DOHH2 (cell line): ENCODE results near the gene MYH11.

ENCODE experiments used
- EZH2phosphoT487 ChIP-seq: fragments of 200-600 bp; sonication (generic); IDR thresholded peaks from 2 replicates; pipeline ENCODE4 v1.6.1; 2017; ENCODE audit warnings: borderline replicate concordance, mild to moderate bottlenecking, antibody characterized with exemption, low read length, moderate library complexity, mixed read lengths
- TF ChIP-seq, protein P1 (sequence below): fragments of 200-600 bp; sonication (generic); IDR thresholded peaks from one replicate; pipeline ENCODE4 v1.5.1; 2014; ENCODE audit warnings: antibody characterized with exemption, mild to moderate bottlenecking, low read depth, low read length; ENCODE audit not compliant: poor library complexity, severe bottlenecking

DNA sequence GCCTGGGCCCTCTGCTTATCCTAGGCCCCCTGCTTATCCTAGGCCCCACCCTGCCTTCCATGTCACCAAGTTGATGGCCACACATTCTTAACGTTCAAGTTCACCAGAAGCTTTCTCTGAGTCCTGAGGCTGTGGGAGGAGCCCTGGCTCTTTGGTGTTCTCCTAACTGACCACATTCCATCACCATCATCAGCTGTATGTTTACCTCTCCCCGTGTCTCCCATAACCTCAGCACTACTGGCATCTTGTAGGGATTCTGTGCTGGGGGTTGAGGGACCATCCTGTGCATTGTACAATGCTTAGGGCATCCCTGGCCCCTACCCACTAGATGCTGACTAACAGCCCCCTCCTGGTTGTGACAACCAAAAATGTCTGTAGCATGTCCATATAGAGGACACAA lies 107.5 kb downstream of the MYH11 start:
- TF ChIP-seq, protein P1, sequence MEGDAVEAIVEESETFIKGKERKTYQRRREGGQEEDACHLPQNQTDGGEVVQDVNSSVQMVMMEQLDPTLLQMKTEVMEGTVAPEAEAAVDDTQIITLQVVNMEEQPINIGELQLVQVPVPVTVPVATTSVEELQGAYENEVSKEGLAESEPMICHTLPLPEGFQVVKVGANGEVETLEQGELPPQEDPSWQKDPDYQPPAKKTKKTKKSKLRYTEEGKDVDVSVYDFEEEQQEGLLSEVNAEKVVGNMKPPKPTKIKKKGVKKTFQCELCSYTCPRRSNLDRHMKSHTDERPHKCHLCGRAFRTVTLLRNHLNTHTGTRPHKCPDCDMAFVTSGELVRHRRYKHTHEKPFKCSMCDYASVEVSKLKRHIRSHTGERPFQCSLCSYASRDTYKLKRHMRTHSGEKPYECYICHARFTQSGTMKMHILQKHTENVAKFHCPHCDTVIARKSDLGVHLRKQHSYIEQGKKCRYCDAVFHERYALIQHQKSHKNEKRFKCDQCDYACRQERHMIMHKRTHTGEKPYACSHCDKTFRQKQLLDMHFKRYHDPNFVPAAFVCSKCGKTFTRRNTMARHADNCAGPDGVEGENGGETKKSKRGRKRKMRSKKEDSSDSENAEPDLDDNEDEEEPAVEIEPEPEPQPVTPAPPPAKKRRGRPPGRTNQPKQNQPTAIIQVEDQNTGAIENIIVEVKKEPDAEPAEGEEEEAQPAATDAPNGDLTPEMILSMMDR, result no peak
- no peak for TF ChIP-seq EZH2phosphoT487
